Measurements from ENCODE around the gene PKD1.
A peak's percentile ranks its signal among the peaks of the same experiment; 100 is the strongest.

- no peak for TF ChIP-seq POLR2A (IDR thresholded peaks at IDR 0.05; ENCODE audit: low read depth)
- no peak for TF ChIP-seq CTCF (IDR thresholded peaks at IDR 0.05)
- TF ChIP-seq POLR2AphosphoS5 (IDR thresholded peaks at IDR 0.05): peak; percentile 26 to 50
Measured at GRCh38 chr16:2147981-2148671, 12.4 kb upstream of the PKD1 start, which contains the start of gene RAB26.
